Activated CD4-positive, alpha-beta T cell treated with anti-CD3 and anti-CD28 coated beads for 36 hours (primary cell): Measurements from ENCODE around the gene NOL4L. TPM values are rescaled to one million over a fixed set of nuclear protein-coding genes. Genes with fewer than 3 reads are reported as not detected.
A peak's percentile ranks its signal among the peaks of the same experiment; 100 is the strongest.

ENCODE experiments used
- ATAC-seq: fragments of 200-7000 bp; cut with Tn5 transposase; one replicate; pipeline ENCODE4 v1.10.0; 2021; ENCODE audit warnings: mild to moderate bottlenecking, moderate library complexity
- CTCF ChIA-PET: fragments of 350-600 bp; sonication (Branson Sonifier 250); formaldehyde crosslinking; loops from one replicate; lab custom pipeline; 2021; ENCODE audit warnings: antibody characterized with exemption; lab: Charles Lee
- POLR2A ChIA-PET: fragments of 350-600 bp; sonication (Branson Sonifier 250); formaldehyde crosslinking; loops from one replicate; lab custom pipeline; 2021; ENCODE audit warnings: antibody characterized with exemption, inconsistent platforms; lab: Charles Lee
- DNase-seq: peaks from one replicate; pipeline ENCODE4 v3.0.0-alpha.2; 2020
- H3K27ac Mint-ChIP-seq: one replicate; pipeline ENCODE4 v1.8.0; 2021; ENCODE audit warnings: mixed read lengths
- H3K27me3 Mint-ChIP-seq: one replicate; pipeline ENCODE4 v1.8.0; 2021; ENCODE audit warnings: mixed read lengths
- H3K36me3 Mint-ChIP-seq: one replicate; pipeline ENCODE4 v1.8.0; 2021; ENCODE audit warnings: low read depth, mixed read lengths
- H3K4me1 Mint-ChIP-seq: one replicate; pipeline ENCODE4 v1.8.0; 2021; ENCODE audit warnings: mixed read lengths
- H3K4me3 Mint-ChIP-seq: one replicate; pipeline ENCODE4 v1.8.0; 2021; ENCODE audit warnings: mild to moderate bottlenecking, moderate library complexity, mixed read lengths
- H3K9me3 Mint-ChIP-seq: one replicate; pipeline ENCODE4 v1.8.0; 2021; ENCODE audit warnings: low read depth, mixed read lengths
- intact Hi-C, 2 experiments: fragments of 100-400 bp; cut with DNase I in 1 of 2; cut with micrococcal nuclease in 1 of 2; formaldehyde crosslinking; loops; one replicate each; pipeline versions ENCODE4 v1.14.2 to v1.15.1; 2022 to 2024; cut with DNase I, micrococcal nuclease
- total RNA-seq, 2 experiments: library from RNA; stranded (reverse); gene quantifications; one replicate each; pipeline ENCODE4 v1.2.3, GENCODE V29; 2021

NOL4L gene
- total RNA-seq, 2 experiments from 2014 or later, result 17.3 to 22.0 TPM

DNA sequence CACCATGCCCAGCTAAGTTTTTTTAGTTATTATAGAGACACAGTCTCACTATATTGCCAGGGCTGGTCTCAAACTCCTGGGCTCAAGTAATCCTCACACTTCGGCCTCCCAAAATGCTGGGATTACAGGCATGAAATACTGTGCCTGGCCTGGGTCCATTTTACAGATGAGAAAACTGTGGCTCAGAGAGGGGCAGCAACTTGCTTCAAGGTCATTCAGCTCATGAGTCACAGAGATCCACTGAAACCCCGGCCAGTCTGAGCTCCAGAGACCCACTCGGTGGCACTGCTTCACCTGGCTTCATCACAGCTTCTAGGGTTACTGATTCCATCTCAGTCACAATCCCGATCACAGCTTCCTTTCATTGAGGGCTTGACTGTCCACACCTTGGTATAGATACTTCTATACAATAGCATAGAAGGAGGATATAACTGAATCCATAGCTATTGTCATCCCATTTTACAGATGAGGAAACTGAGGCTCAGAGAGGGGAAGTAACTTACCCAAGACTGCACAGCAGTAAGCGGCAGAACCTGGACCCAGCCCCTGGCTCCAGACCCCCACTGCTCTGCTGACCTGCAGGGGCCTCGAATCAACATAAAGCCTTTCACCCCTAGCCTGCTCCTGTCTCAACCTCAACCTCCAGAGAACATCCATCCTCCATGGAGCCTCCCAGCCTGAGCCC, 11.8 kb downstream of the NOL4L start:
- H3K27ac Mint-ChIP-seq, result no peak overlapping the region
- no peak overlapping the region for H3K4me3 Mint-ChIP-seq
- CTCF ChIA-PET, result interaction anchor here (0.6 to 2.6 kb wide), 7 partner anchors 17 to 724 kb away, joined by 3 to 11 read pairs (median 4); no protein-coding TSS in a partner anchor
- POLR2A ChIA-PET, result interaction anchor here (0.9 to 1.0 kb wide), 2 partner anchors 16 to 210 kb away, joined by 3 to 8 read pairs; no protein-coding TSS in a partner anchor
- no peak for ATAC-seq
- intact Hi-C loops, result no loop called here
- no peaks in the 10 kb centered on the region for H3K36me3 Mint-ChIP-seq
- H3K27me3 Mint-ChIP-seq, result no peaks in the 10 kb centered on the region
- no peaks in the 10 kb centered on the region for H3K9me3 Mint-ChIP-seq
- no peak for DNase-seq
- peaks cover 47% of the 10 kb centered on the region for H3K4me1 Mint-ChIP-seq

DNA sequence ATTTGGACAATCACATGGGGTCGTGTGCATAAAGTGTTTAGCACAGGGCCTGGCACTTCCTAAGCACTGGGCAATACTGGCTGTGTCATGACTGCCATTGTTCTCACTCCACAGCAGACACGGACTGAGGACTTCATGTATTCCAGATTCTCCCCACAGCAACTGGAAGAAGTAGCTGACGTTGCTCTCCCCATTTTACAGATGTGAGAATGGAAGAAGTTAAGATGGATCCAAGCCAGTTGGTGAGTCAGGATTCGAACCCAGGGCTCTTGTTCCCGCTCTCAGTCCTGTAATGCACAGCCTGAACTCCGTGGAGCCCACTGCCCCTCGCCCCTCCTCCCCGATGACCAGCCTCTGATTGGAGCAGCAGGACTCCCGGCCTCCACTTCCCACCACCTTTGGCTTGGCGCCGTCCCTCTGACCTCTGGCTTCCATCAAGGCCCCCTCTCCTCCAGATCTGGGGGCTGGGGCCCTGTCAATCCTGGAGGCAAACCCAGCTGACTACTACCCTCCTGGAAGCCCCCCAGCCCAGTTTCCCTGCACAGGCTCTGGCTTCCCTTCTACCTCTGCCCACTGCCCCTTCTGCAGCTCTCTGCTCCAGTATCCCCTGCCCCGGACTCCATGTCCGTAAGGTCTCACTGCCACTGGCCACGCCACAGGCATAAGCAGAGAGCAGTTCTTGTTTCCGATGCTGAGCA, 12.7 kb downstream of the NOL4L start:
- Mint-ChIP-seq H3K9me3 (no peaks in the 10 kb centered on the region), H3K4me1 (peaks cover 40% of the 10 kb centered on the region), H3K36me3 (no peaks in the 10 kb centered on the region), H3K27me3 (no peaks in the 10 kb centered on the region), H3K27ac (no peak overlapping the region), H3K4me3 (no peak overlapping the region)
- intact Hi-C loops, result no loop called here
- ChIA-PET CTCF (interaction anchor here (0.6 to 2.6 kb wide), 4 partner anchors 16 to 725 kb away, joined by 3 to 11 read pairs (median 4); no protein-coding TSS in a partner anchor), POLR2A (interaction anchor here (1.0 kb wide), 1 partner anchor 15 kb away, joined by 3 read pairs; no protein-coding TSS in a partner anchor)
- no peak for DNase-seq
- no peak for ATAC-seq

DNA sequence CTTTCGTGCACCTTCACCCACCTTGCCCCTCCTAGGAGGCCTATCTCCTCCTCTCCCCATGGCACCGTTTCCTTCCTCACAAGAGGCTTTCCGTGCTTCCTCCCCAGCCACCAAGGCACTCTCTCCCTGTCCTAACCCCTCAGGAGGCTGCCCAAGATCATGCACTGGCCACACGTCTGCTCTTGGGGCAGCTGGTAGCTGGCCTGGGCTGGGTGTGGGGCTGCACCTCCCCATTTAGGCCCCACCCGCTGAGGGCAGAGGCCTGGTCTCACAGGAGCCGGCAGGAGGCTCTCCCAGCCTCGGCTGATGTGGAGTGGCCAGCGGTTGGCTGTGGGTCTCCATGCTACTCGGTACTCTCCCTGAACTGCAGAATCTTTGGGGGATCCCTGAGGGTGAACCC, 13.6 kb downstream of the NOL4L start:
- H3K36me3 Mint-ChIP-seq, result no peaks in the 10 kb centered on the region
- ATAC-seq, result no peak
- H3K4me1 Mint-ChIP-seq, result peaks cover 37% of the 10 kb centered on the region
- ChIA-PET POLR2A (no interaction called here), CTCF (interaction anchor here (2.6 kb wide), 1 partner anchor 49 kb away, joined by 11 read pairs; no protein-coding TSS in a partner anchor)
- peak overlapping the region; percentile 47 for H3K27ac Mint-ChIP-seq
- no peak overlapping the region for H3K4me3 Mint-ChIP-seq
- no peak for DNase-seq
- no peaks in the 10 kb centered on the region for H3K27me3 Mint-ChIP-seq
- H3K9me3 Mint-ChIP-seq, result no peaks in the 10 kb centered on the region
- intact Hi-C loops, result no loop called here

DNA sequence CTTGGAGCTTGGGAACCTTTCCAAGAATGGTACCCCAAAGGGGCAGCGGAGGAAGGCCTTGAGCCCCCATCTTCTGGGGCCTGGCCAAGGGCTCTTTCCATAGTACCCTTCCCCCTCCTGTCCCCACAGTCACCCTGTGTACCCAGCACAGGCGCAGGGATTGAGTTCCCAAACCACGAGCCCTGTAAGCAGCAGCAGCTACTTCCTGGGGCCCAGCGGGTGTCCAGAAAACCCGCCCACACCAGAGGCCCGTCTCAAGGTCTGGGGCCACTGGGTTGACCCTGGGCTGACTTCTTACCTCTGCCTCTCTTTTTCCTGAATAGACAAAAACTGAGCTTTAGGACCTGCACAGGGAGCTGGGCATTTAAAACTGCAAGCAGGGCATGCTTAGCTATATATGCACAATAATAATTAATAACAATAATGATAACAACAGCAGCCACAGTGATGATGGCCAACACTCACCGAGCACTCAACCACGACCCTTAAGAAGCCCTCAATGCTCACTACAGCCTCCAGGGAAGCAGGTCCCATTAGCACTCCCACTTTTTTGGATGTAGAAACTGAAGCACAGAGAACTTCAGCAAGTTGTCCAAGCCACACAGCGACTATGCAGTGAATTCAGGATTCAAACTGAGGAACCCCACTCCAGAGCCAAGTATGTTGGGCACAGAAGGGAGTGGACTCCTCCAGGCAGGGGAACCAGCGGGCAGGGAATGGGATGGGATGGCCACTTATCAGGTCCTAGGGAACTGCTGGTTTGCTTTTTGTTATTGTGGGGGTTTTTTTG, 14.5 kb downstream of the NOL4L start:
- intact Hi-C loops, result no loop called here
- Mint-ChIP-seq H3K36me3 (no peaks in the 10 kb centered on the region), H3K9me3 (no peaks in the 10 kb centered on the region), H3K27ac (no peak overlapping the region), H3K4me3 (no peak overlapping the region), H3K4me1 (peaks cover 38% of the 10 kb centered on the region), H3K27me3 (no peaks in the 10 kb centered on the region)
- DNase-seq, result no peak
- no peak for ATAC-seq
- ChIA-PET CTCF (interaction anchor here (0.6 to 2.3 kb wide), 4 partner anchors 10 to 1247 kb away, joined by 3 to 7 read pairs (median 4); no protein-coding TSS in a partner anchor), POLR2A (interaction anchor here (0.6 kb wide), 1 partner anchor 296 kb away, joined by 5 read pairs; no protein-coding TSS in a partner anchor)

DNA sequence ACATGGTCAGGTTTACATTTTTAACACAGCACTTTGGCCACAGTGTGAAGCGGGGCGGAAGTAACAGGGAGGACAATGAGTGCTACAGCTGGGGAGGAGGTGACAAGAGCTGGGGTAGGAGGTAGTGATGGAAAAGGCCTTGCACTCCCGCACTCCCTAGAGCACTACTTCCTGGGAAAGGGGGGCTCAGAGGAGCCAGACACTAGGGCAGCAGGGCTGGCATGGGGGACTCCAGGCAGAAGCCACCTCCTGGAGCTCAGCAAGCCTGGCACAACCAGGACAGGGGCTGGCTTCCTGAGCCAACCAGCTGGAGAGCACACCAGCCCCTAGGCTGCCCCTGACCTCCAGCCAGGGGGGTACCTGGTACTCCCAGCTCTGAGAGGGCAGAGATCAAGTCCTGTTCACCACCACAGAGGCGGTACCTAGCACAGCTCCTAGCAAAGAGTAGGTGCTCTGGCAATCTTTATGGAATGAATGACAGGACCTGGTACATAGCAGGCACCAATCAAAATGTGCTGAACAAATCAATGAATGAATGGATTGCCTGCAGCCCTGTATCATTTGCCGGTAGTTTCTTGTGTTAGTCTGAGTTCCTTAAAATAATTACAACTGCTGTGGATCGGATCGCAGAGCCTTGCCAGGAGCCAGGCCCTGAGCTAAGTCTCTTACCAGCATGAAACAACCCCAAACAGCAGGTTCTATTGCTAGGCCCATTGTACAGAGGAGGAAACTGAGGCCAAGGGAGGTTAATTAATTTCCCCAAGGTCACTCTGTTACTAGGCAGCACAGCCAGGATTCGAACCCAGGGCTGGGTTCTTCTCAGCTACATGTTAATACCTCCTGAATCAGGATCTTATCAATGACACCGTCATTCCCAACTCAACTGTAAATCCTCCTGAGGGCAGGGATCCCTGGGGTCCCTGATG, 15.5 kb downstream of the NOL4L start:
- Mint-ChIP-seq H3K36me3 (no peaks in the 10 kb centered on the region), H3K4me1 (peaks cover 38% of the 10 kb centered on the region), H3K4me3 (no peak overlapping the region), H3K27me3 (no peaks in the 10 kb centered on the region), H3K27ac (peak overlapping the region; percentile 45), H3K9me3 (no peaks in the 10 kb centered on the region)
- POLR2A ChIA-PET, result interaction anchor here (0.6 kb wide), 1 partner anchor 295 kb away, joined by 5 read pairs; no protein-coding TSS in a partner anchor
- CTCF ChIA-PET, result interaction anchor here (0.6 to 2.3 kb wide), 5 partner anchors 8 to 1248 kb away, joined by 3 to 7 read pairs (median 3); no protein-coding TSS in a partner anchor
- no peak for DNase-seq
- intact Hi-C loops, result no loop called here
- ATAC-seq, result no peak

DNA sequence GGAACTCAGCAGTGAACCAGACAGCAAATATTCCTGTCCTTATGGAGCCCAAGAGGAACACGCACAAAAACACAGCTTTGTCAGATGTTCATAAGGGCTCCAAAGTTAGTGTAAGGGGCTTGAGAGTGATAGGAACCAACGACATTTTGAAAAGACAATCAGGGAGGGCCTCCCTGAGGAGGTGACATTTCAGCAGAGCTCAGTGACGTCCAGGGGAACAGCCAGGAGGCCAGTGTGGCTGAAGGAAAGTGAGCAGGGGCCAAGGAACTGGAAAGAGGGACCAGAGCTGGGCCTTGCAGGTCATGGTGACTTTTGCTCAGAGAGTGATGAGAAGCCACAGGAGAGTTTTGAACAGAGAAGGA, 16.1 kb downstream of the NOL4L start:
- Mint-ChIP-seq H3K4me3 (no peak overlapping the region), H3K27ac (peak overlapping the region; percentile 45), H3K36me3 (no peaks in the 10 kb centered on the region), H3K9me3 (no peaks in the 10 kb centered on the region), H3K4me1 (peaks cover 38% of the 10 kb centered on the region), H3K27me3 (no peaks in the 10 kb centered on the region)
- no peak for DNase-seq
- ChIA-PET POLR2A (no interaction called here), CTCF (interaction anchor here (0.7 to 2.3 kb wide), 2 partner anchors 9 to 12 kb away, joined by 3 to 7 read pairs; no protein-coding TSS in a partner anchor)
- intact Hi-C loops, result no loop called here
- no peak for ATAC-seq

DNA sequence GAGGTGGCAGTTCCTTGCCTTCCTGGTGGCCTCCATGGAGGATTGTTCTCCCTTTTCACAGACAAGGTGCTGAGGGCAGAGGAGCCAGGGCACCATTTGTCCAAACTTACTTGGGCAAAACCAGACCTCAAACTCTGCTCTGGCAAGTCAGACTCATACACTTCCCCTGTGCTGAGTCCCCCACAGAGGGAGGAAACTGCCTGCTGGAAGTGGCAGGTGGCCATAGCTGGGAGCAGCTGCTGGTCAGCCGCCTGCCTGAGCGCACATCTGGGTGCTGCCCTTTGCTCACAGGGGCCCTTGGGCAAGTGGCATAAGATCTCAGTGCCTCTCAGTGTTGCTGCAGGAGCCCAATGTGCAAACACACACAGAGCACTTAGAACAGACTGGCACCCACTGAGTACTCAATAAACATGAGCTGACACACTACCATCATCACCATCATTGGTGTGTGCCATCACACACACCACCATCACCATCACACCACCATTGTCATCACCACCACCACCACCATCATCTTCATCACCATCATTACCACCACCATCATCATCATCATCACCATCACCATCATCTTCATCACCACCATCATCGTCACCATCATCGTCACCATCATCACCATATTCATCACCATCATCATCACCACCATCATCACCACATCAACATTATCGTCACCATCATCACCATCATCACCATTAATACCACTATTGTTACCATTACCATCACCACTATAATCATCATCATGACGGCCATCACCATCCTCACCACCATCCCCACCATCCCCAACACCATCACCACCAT, 17.6 kb downstream of the NOL4L start:
- POLR2A ChIA-PET, result no interaction called here
- H3K27me3 Mint-ChIP-seq, result no peaks in the 10 kb centered on the region
- CTCF ChIA-PET, result interaction anchor here (1.0 to 1.9 kb wide), 3 partner anchors 10 to 87 kb away, joined by 3 to 4 read pairs (median 4); no protein-coding TSS in a partner anchor

DNA sequence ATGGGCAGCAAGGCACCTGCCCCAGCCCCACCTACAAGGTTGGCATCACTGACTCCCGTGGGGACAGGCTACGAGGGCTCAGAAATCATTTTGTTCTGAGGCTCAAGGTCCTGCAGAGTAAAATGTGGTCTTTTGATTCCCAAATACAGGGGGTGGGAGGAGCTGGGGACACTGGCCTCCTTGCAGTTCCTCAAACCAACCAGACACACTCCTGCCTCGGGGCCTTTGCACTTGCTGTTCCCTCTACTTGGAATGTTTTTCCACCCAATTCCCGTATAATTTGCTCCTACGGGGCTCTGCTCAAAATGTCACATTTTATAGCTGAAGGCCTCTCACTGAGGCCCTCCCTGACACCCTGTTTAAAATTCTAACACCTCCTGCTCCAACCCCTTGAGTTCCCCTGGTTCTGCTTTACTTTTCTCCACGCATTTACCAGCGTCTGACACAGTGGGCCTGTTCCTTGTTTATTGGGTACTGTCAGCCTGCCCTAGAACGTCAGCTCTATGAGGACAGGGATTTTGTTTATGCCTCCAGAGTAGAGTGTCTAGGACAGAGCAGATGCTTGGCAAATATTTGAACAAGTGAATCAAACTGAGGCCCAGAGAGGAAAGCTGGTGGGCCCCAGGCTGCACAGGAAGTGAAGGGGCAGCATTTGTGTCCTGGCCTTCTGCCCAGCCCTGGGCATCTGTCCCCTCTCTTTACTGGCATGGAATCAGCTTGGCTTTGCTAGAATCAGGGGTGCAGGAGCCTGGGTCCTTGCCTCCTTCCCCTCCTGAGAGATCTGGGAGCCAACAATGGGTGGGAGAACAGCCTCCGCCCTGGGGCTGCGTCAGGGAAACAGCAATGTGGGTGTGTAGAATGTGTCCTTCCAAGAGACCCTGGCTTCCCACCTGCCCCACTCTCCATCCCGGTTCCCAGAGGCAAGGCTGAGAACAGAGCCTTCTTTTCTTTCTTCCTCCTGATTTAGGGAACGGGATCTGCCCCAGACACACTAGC, 18.5 kb downstream of the NOL4L start:
- Mint-ChIP-seq H3K4me3 (no peak overlapping the region), H3K27me3 (no peaks in the 10 kb centered on the region), H3K27ac (peak overlapping the region; percentile 65), H3K9me3 (no peaks in the 10 kb centered on the region), H3K36me3 (no peaks in the 10 kb centered on the region), H3K4me1 (peaks cover 35% of the 10 kb centered on the region)
- intact Hi-C loops, result no loop called here
- CTCF ChIA-PET, result interaction anchor here (1.0 to 1.9 kb wide), 4 partner anchors 9 to 87 kb away, joined by 3 to 4 read pairs (median 4); no protein-coding TSS in a partner anchor
- ATAC-seq (no peak), DNase-seq (no peak)
- POLR2A ChIA-PET, result no interaction called here

More for the DNA sequence above, 17.6 kb downstream of the NOL4L start:
- DNase-seq (no peak), ATAC-seq (no peak)
- intact Hi-C loops, result no loop called here
- Mint-ChIP-seq H3K27ac (no peak overlapping the region), H3K9me3 (no peaks in the 10 kb centered on the region), H3K36me3 (no peaks in the 10 kb centered on the region), H3K4me3 (no peak overlapping the region), H3K4me1 (peaks cover 37% of the 10 kb centered on the region)

DNA sequence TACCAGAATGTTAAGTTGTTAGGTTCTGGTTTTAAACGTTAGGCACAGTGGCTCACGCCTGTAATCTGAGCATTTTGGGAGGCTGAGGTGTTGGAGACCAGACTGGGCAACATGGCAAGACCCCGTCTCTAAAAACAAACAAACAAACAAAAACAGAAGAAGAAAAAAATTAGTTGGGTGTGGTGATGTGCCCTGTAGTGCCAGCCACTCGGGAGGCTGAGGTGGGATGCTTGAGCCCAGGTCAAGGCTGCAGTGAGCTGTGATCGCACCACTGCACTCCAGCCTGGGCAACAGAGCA, 19.4 kb downstream of the NOL4L start:
- peak overlapping the region; percentile 78 for H3K27ac Mint-ChIP-seq

More for the DNA sequence above, 19.4 kb downstream of the NOL4L start:
- ChIA-PET POLR2A (no interaction called here), CTCF (interaction anchor here (0.5 to 1.9 kb wide), 3 partner anchors 28 to 120 kb away, joined by 3 to 4 read pairs (median 3); no protein-coding TSS in a partner anchor)
- intact Hi-C loops, result no loop called here
- peaks cover 36% of the 10 kb centered on the region for H3K4me1 Mint-ChIP-seq
- ATAC-seq (no peak), DNase-seq (no peak)
- no peaks in the 10 kb centered on the region for H3K9me3 Mint-ChIP-seq
- no peak overlapping the region for H3K4me3 Mint-ChIP-seq
- no peaks in the 10 kb centered on the region for H3K36me3 Mint-ChIP-seq
- no peaks in the 10 kb centered on the region for H3K27me3 Mint-ChIP-seq
